COLO829 (cell line): ENCODE results near the gene BMAL1.

Experiments used
- DNase-seq: peaks from one replicate; pipeline ENCODE4 v3.0.0; 2012; ENCODE audit warnings: low spot score

The BMAL1 gene

GRCh38 chr11:13261591-13262061 lies 16.0 kb upstream of the BMAL1 start:
- peak; percentile 82 for DNase-seq

- no peak for DNase-seq
Observed at GRCh38 chr11:13262096-13262495, 15.5 kb upstream of the BMAL1 start.

- DNase-seq = no peak
Observed at GRCh38 chr11:13268791-13269190, 8.8 kb upstream of the BMAL1 start.

- no peak for DNase-seq
Observed at GRCh38 chr11:13269775-13270174, 7.8 kb upstream of the BMAL1 start.

- no peak for DNase-seq
Observed at GRCh38 chr11:13271060-13271693, 6.4 kb upstream of the BMAL1 start.

GRCh38 chr11:13276454-13276831 lies 1.1 kb upstream of the BMAL1 start:
- no peak for DNase-seq

GRCh38 chr11:13276832-13277767 lies 490 bp upstream of the BMAL1 start:
- peak; percentile 90 for DNase-seq

- DNase-seq = no peak
Observed at GRCh38 chr11:13278609-13279486, 1.3 kb downstream of the BMAL1 start.

GRCh38 chr11:13279487-13279834 lies 1.9 kb downstream of the BMAL1 start:
- DNase-seq = no peak

- DNase-seq = no peak
Observed at GRCh38 chr11:13280092-13280722, 2.6 kb downstream of the BMAL1 start.

GRCh38 chr11:13280777-13281176 lies 3.2 kb downstream of the BMAL1 start:
- DNase-seq = no peak

GRCh38 chr11:13283636-13284035 lies 6.0 kb downstream of the BMAL1 start:
- DNase-seq = no peak

GRCh38 chr11:13284776-13285588 lies 7.4 kb downstream of the BMAL1 start:
- DNase-seq = no peak

GRCh38 chr11:13286279-13286821 lies 8.8 kb downstream of the BMAL1 start:
- DNase-seq = no peak

- DNase-seq = no peak
Observed at GRCh38 chr11:13287036-13287435, 9.4 kb downstream of the BMAL1 start.

- no peak for DNase-seq
Observed at GRCh38 chr11:13287681-13288080, 10.1 kb downstream of the BMAL1 start.

- DNase-seq = no peak
Observed at GRCh38 chr11:13288375-13289029, 10.9 kb downstream of the BMAL1 start.

GRCh38 chr11:13289081-13289480 lies 11.5 kb downstream of the BMAL1 start:
- peak; percentile 14 for DNase-seq

GRCh38 chr11:13290221-13290980 lies 12.8 kb downstream of the BMAL1 start:
- DNase-seq = no peak
